ENCODE data around the gene PARD6A.

- TF ChIP-seq, protein P1, sequence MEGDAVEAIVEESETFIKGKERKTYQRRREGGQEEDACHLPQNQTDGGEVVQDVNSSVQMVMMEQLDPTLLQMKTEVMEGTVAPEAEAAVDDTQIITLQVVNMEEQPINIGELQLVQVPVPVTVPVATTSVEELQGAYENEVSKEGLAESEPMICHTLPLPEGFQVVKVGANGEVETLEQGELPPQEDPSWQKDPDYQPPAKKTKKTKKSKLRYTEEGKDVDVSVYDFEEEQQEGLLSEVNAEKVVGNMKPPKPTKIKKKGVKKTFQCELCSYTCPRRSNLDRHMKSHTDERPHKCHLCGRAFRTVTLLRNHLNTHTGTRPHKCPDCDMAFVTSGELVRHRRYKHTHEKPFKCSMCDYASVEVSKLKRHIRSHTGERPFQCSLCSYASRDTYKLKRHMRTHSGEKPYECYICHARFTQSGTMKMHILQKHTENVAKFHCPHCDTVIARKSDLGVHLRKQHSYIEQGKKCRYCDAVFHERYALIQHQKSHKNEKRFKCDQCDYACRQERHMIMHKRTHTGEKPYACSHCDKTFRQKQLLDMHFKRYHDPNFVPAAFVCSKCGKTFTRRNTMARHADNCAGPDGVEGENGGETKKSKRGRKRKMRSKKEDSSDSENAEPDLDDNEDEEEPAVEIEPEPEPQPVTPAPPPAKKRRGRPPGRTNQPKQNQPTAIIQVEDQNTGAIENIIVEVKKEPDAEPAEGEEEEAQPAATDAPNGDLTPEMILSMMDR (IDR thresholded peaks at IDR 0.05; ENCODE audit: low read length): no peak
- TF ChIP-seq EZH2phosphoT487 (IDR thresholded peaks at IDR 0.05; ENCODE audit: low read length): no peak
Observed at GRCh38 chr16:67651847-67652246, 8.9 kb upstream of the PARD6A start.

Data from MM.1S (cell line).